Endothelial cell of umbilical vein (primary cell): ENCODE results near the gene GATA2. TPM values are rescaled to one million over a fixed set of nuclear protein-coding genes. Genes with fewer than 3 reads are reported as not detected.

Experiments used
- BruUV-seq: library from RNA; stranded (reverse); fragments of 400-500 nt; replicated peaks from 2 replicates; lab custom pipeline; 2021; lab: Mats Ljungman, UMichigan
- CTCF ChIA-PET: fragments of 300-600, 350-600 bp; sonication (Branson Sonifier 250); formaldehyde crosslinking; loops from one replicate; lab custom pipeline; 2021; ENCODE audit warnings: antibody characterized with exemption, inconsistent platforms; lab: Charles Lee
- POLR2A ChIA-PET: fragments of 300-600, 350-600 bp; sonication (Branson Sonifier 250); formaldehyde crosslinking; loops from one replicate; lab custom pipeline; 2021; ENCODE audit warnings: antibody characterized with exemption, inconsistent platforms; lab: Charles Lee
- DNase-seq: peaks from one replicate; pipeline ENCODE4 v3.0.0-alpha.2; 2011; ENCODE audit warnings: low read depth, low spot score
- FAIRE-seq: peaks from 2 replicates; lab custom pipeline; 2011; peaks lifted over from hg19 to GRCh38; lab: Jason Lieb, UNC
- H2AFZ ChIP-seq: 2 replicates; pipeline ENCODE4 v1.6.0; 2012; ENCODE audit warnings: low read depth, low read length, control low read depth, inconsistent platforms
- H3K27ac ChIP-seq: 2 replicates; pipeline ENCODE4 v1.5.1; 2011; ENCODE audit warnings: low read depth, mild to moderate bottlenecking, control low read depth, low read length, moderate library complexity; ENCODE audit not compliant: insufficient read depth
- H3K27me3 ChIP-seq, 2 experiments: 2 replicates each; pipeline versions ENCODE4 v1.6.0 to v1.6.1; 2011; ENCODE audit warnings: low read length in 2 of 2, mixed read lengths in 1 of 2; ENCODE audit not compliant: control insufficient read depth in 2 of 2, insufficient read depth in 2 of 2
- H3K36me3 ChIP-seq, 2 experiments: 2 replicates in 1 of 2; 3 replicates in 1 of 2; pipeline ENCODE4 v1.5.1; 2011; ENCODE audit warnings: low read length in 2 of 2, mild to moderate bottlenecking in 1 of 2, moderate library complexity in 1 of 2; ENCODE audit not compliant: control insufficient read depth in 2 of 2, insufficient read depth in 2 of 2; ENCODE audit errors: extremely low read depth in 1 of 2
- H3K4me1 ChIP-seq: 3 replicates; pipeline ENCODE4 v1.5.1; 2011; ENCODE audit warnings: mild to moderate bottlenecking, low read length; ENCODE audit not compliant: control insufficient read depth, insufficient read depth; ENCODE audit errors: extremely low read depth
- H3K4me2 ChIP-seq: 2 replicates; pipeline ENCODE4 v1.6.1; 2011; ENCODE audit warnings: low read length, control low read depth, mixed read lengths; ENCODE audit not compliant: insufficient read depth
- H3K4me3 ChIP-seq, 3 experiments: fragments of 200-600 bp in 1 of 3; sonication (generic), shearing (Covaris generic) in 1 of 3; replicated peaks in 1 of 3; 2 replicates each; pipeline ENCODE4 v1.5.1; 2011 to 2016; ENCODE audit warnings: control low read depth in 3 of 3, low read length in 3 of 3, mild to moderate bottlenecking in 2 of 3, inconsistent platforms in 1 of 3, low read depth in 1 of 3, moderate library complexity in 1 of 3; ENCODE audit not compliant: insufficient read depth in 1 of 3
- H3K79me2 ChIP-seq: 2 replicates; pipeline ENCODE4 v1.6.0; 2012; ENCODE audit warnings: low read length, inconsistent platforms; ENCODE audit not compliant: control insufficient read depth, insufficient read depth
- H3K9ac ChIP-seq: replicated peaks from 2 replicates; pipeline ENCODE3; 2011; ENCODE audit warnings: low read length, control low read depth; ENCODE audit not compliant: insufficient read depth; ENCODE audit errors: extremely low read depth
- H3K9me1 ChIP-seq: replicated peaks from 3 replicates; pipeline ENCODE4 v1.6.0; 2011; ENCODE audit warnings: mild to moderate bottlenecking, low read length; ENCODE audit not compliant: control insufficient read depth, insufficient read depth; ENCODE audit errors: extremely low read depth
- H3K9me3 ChIP-seq: replicated peaks from 2 replicates; pipeline ENCODE4 v1.5.1; 2012; ENCODE audit warnings: low read length, inconsistent platforms; ENCODE audit not compliant: control insufficient read depth, insufficient read depth
- H4K20me1 ChIP-seq: replicated peaks from 2 replicates; pipeline ENCODE3; 2011; ENCODE audit warnings: mild to moderate bottlenecking, low read length; ENCODE audit not compliant: control insufficient read depth, insufficient read depth; ENCODE audit errors: extremely low read depth
- CTCF ChIP-seq, 2 donors: IDR thresholded peaks; 1 replicate in 1 of 2; 2 replicates in 1 of 2; pipeline ENCODE4 v1.5.1; 2011; ENCODE audit warnings: low read length in 2 of 2, mild to moderate bottlenecking in 2 of 2, moderate library complexity in 2 of 2, control low read depth in 1 of 2, inconsistent platforms in 1 of 2, low read depth in 1 of 2; ENCODE audit not compliant: insufficient read depth in 1 of 2; ENCODE audit errors: extremely low read depth in 1 of 2
- EZH2 ChIP-seq: IDR thresholded peaks from 2 replicates; pipeline ENCODE4 v1.6.1; 2012; ENCODE audit warnings: borderline replicate concordance, low read depth, mild to moderate bottlenecking, moderate library complexity, low read length, inconsistent platforms; ENCODE audit not compliant: severe bottlenecking
- FOS ChIP-seq: IDR thresholded peaks from 2 replicates; pipeline ENCODE4 v1.6.1; 2011; ENCODE audit warnings: mild to moderate bottlenecking, low read length, moderate library complexity, borderline replicate concordance; ENCODE audit not compliant: insufficient read depth
- GATA2 ChIP-seq: IDR thresholded peaks from 2 replicates; pipeline ENCODE4 v1.7.0; 2011; ENCODE audit warnings: low read depth, mild to moderate bottlenecking, moderate library complexity, mixed read lengths, low read length; ENCODE audit not compliant: insufficient read length, insufficient read depth
- JUN ChIP-seq: IDR thresholded peaks from 2 replicates; pipeline ENCODE4 v1.6.1; 2011; ENCODE audit warnings: borderline replicate concordance, low read depth; ENCODE audit not compliant: insufficient read length, insufficient read depth
- MAX ChIP-seq: IDR thresholded peaks from 2 replicates; pipeline ENCODE4 v1.6.1; 2011; ENCODE audit not compliant: insufficient read depth, insufficient read length
- MYC ChIP-seq: IDR thresholded peaks from one replicate; pipeline ENCODE4 v1.6.1; 2011; ENCODE audit warnings: mild to moderate bottlenecking, low read depth, low read length
- POLR2A ChIP-seq: IDR thresholded peaks from 2 replicates; pipeline ENCODE4 v1.6.1; 2012; ENCODE audit warnings: low read depth, mild to moderate bottlenecking, control low read depth, low read length
- POLR2AphosphoS5 ChIP-seq: IDR thresholded peaks from 2 replicates; pipeline ENCODE4 v1.6.1; 2012; ENCODE audit warnings: low read depth, mild to moderate bottlenecking, control low read depth, low read length, moderate library complexity; ENCODE audit not compliant: insufficient read depth
- dilution Hi-C: fragments of 300-500 bp; cut with MboI; formaldehyde crosslinking; loops from one replicate; pipeline ENCODE4 v1.15.0; 2019; ENCODE audit warnings: low sequenced_read_pairs; ENCODE audit not compliant: extremely low pct_ligation_motif_present
- intact Hi-C: fragments of 100-400 bp; cut with micrococcal nuclease; formaldehyde crosslinking; loops from one replicate; pipeline ENCODE4 v1.10.0; 2022
- polyA plus RNA-seq, 4 experiments: library from polyadenylated mRNA; depleted of rRNA in 3 of 4; stranded (reverse) in 3 of 4; unstranded in 1 of 4; fragments of >200 nt; gene quantifications; 2 replicates each; pipeline versions ENCODE4 v1.2.1 to v1.2.3, GENCODE V29; 2011 to 2012; ENCODE audit warnings: missing spikeins in 1 of 4
- total RNA-seq: library from RNA; stranded (reverse); gene quantifications from 2 replicates; pipeline ENCODE4 v1.2.3, GENCODE V29; 2021

Gene GATA2
- total and polyA plus RNA-seq, 2 donors (not counting 3 experiments of a cell fraction or from before 2014, with no cell fraction given): 28.8 to 62.2 TPM

- Histone ChIP-seq H3K27ac (no peak overlapping the region), H3K9me1 (no peaks in the 10 kb centered on the region), H3K9ac (no peak overlapping the region), H3K27me3 (peaks cover 44 to 51% of the 10 kb centered on the region in 2 experiments), H3K36me3 (no peaks in the 10 kb centered on the region), H2AFZ (no peak overlapping the region), H3K4me3 (no peak overlapping the region), H4K20me1 (no peaks in the 10 kb centered on the region), H3K9me3 (no peaks in the 10 kb centered on the region), H3K4me1 (no peaks in the 10 kb centered on the region), H3K79me2 (no peaks in the 10 kb centered on the region), H3K4me2 (no peak overlapping the region)
- DNase-seq (no peak), FAIRE-seq (no peak)
- intact Hi-C loops: no loop called here
- CTCF ChIA-PET: interaction anchor here (0.5 kb wide), 1 partner anchor 324 kb away, joined by 4 read pairs; no protein-coding TSS in a partner anchor
- POLR2A ChIA-PET: no interaction called here
- BruUV-seq: no TSS peak
- dilution Hi-C loops: no loop called here
- TF ChIP-seq MYC (no peak), EZH2 (no peak), JUN (no peak), FOS (no peak), GATA2 (no peak), POLR2AphosphoS5 (no peak), POLR2A (no peak), CTCF (IDR thresholded peaks at IDR 0.05; ENCODE audit: extremely low read depth in 1 of 2, insufficient read depth in 1 of 2, low read depth in 1 of 2, low read length in 2 of 2) (no peak), MAX (no peak)
These were observed 30.6 kb upstream of the GATA2 start for GRCh38 chr3:128523591-128523990.
